ENCODE data around the gene FAM217B.

DNA sequence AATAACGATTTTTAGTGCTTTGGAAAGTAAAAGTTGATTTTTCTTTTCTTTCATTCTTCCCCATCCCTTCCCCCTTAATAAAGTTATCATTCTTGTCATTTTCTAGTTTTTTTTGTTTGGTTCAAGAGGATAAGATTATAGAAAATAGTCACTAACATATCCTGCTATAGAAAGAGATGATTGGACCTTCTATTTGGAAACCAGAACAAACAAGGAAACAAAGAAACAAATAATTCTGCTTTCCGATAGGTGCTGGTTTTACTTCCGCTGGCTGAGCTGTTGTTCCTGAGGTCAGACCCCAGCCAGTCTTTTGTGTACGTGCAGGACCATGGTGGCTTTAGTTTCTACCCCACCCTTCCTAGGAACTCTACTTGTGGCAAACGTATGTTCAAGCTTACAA, 17.9 kb downstream of the FAM217B start, which contains the start of gene CDH26:
- TF ChIP-seq EZH2phosphoT487 (IDR thresholded peaks at IDR 0.05; ENCODE audit: borderline replicate concordance, low read length) (no peak), EZH2 (IDR thresholded peaks at IDR 0.05; ENCODE audit: low read length, unreplicated experiment) (no peak)
- TF ChIP-seq, protein P1, sequence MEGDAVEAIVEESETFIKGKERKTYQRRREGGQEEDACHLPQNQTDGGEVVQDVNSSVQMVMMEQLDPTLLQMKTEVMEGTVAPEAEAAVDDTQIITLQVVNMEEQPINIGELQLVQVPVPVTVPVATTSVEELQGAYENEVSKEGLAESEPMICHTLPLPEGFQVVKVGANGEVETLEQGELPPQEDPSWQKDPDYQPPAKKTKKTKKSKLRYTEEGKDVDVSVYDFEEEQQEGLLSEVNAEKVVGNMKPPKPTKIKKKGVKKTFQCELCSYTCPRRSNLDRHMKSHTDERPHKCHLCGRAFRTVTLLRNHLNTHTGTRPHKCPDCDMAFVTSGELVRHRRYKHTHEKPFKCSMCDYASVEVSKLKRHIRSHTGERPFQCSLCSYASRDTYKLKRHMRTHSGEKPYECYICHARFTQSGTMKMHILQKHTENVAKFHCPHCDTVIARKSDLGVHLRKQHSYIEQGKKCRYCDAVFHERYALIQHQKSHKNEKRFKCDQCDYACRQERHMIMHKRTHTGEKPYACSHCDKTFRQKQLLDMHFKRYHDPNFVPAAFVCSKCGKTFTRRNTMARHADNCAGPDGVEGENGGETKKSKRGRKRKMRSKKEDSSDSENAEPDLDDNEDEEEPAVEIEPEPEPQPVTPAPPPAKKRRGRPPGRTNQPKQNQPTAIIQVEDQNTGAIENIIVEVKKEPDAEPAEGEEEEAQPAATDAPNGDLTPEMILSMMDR (conservative IDR thresholded peaks at IDR 0.05; ENCODE audit: low read depth, low read length) = no peak

Data from PC-3 (cell line).